C4-2B (cell line): Measurements from ENCODE around the gene MTIF3.

ENCODE experiments used
- ZFX ChIP-seq: fragments of 450-650 bp; IDR thresholded peaks from 2 replicates; pipeline ENCODE4 v1.6.1; 2017
- TF ChIP-seq, protein P1 (sequence below): fragments of 450-650 bp; conservative IDR thresholded peaks from 2 replicates; pipeline ENCODE4 v1.5.1; 2017; ENCODE audit warnings: mild to moderate bottlenecking

GRCh38 chr13:27472441-27472840 lies 22.1 kb upstream of the MTIF3 start:
- TF ChIP-seq, protein P1, sequence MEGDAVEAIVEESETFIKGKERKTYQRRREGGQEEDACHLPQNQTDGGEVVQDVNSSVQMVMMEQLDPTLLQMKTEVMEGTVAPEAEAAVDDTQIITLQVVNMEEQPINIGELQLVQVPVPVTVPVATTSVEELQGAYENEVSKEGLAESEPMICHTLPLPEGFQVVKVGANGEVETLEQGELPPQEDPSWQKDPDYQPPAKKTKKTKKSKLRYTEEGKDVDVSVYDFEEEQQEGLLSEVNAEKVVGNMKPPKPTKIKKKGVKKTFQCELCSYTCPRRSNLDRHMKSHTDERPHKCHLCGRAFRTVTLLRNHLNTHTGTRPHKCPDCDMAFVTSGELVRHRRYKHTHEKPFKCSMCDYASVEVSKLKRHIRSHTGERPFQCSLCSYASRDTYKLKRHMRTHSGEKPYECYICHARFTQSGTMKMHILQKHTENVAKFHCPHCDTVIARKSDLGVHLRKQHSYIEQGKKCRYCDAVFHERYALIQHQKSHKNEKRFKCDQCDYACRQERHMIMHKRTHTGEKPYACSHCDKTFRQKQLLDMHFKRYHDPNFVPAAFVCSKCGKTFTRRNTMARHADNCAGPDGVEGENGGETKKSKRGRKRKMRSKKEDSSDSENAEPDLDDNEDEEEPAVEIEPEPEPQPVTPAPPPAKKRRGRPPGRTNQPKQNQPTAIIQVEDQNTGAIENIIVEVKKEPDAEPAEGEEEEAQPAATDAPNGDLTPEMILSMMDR = no peak
- no peak for TF ChIP-seq ZFX
